SU-DHL-6 (cell line): ENCODE data around the gene NUFIP1.

Source experiments
- H2AFZ ChIP-seq: fragments of 200-600 bp; sonication (generic); 2 replicates; pipeline ENCODE4 v1.6.1; 2014; ENCODE audit warnings: low read depth, mild to moderate bottlenecking, moderate library complexity, mixed read lengths, antibody characterized with exemption, low read length; ENCODE audit not compliant: severe bottlenecking
- H3F3A ChIP-seq: fragments of 200-600 bp; shearing (Covaris generic); 2 replicates; pipeline ENCODE4 v1.6.0; 2016; ENCODE audit warnings: antibody characterized with exemption, mild to moderate bottlenecking; ENCODE audit not compliant: insufficient read depth
- H3K27ac ChIP-seq: fragments of 200-600 bp; sonication (generic); 2 replicates; pipeline ENCODE4 v1.5.1; 2016; ENCODE audit warnings: low read depth, mild to moderate bottlenecking, low read length, moderate library complexity, mixed read lengths
- H3K27me3 ChIP-seq: fragments of 200-600 bp; sonication (generic), shearing (Covaris generic); 2 replicates; pipeline ENCODE4 v1.6.0; 2014; ENCODE audit warnings: mild to moderate bottlenecking, low read length
- H3K36me3 ChIP-seq: fragments of 200-600 bp; sonication (generic); 2 replicates; pipeline ENCODE4 v1.6.1; 2014; ENCODE audit warnings: mild to moderate bottlenecking, low read length, mixed read lengths
- H3K4me2 ChIP-seq: fragments of 300-600, 200-600 bp; shearing (Covaris generic), sonication (generic); 2 replicates; pipeline ENCODE4 v1.6.0; 2014; ENCODE audit warnings: low read length, low read depth, mild to moderate bottlenecking; ENCODE audit not compliant: poor library complexity, severe bottlenecking
- H3K4me3 ChIP-seq: fragments of 200-600 bp; sonication (generic); 2 replicates; pipeline ENCODE4 v1.5.1; 2014; ENCODE audit warnings: antibody characterized with exemption, low read length, mild to moderate bottlenecking, mixed read lengths; ENCODE audit not compliant: insufficient read depth, poor library complexity, severe bottlenecking
- H3K79me2 ChIP-seq: fragments of 200-600 bp; sonication (generic); 2 replicates; pipeline ENCODE4 v1.6.1; 2014; ENCODE audit warnings: mild to moderate bottlenecking, low read length, moderate library complexity; ENCODE audit not compliant: insufficient read depth
- H3K9ac ChIP-seq: fragments of 200-600 bp; sonication (generic); 2 replicates; pipeline ENCODE4 v1.7.0; 2014; ENCODE audit warnings: mild to moderate bottlenecking, low read length
- H3K9me2 ChIP-seq: fragments of 200-600 bp; sonication (generic); replicated peaks from 2 replicates; pipeline ENCODE4 v1.6.1; 2014; ENCODE audit warnings: low read length; ENCODE audit not compliant: insufficient read depth
- H3K9me3 ChIP-seq: fragments of 200-600 bp; sonication (generic); 2 replicates; pipeline ENCODE4 v1.6.1; 2014; ENCODE audit warnings: low read length, mixed read lengths; ENCODE audit not compliant: insufficient read depth
- H4K20me1 ChIP-seq: fragments of 200-600 bp; sonication (generic); 2 replicates; pipeline ENCODE4 v1.6.1; 2014; ENCODE audit warnings: low read depth, mild to moderate bottlenecking, antibody characterized with exemption, low read length, moderate library complexity, mixed read lengths
- CTCF ChIP-seq: fragments of 200-600 bp; sonication (generic); IDR thresholded peaks from one replicate; pipeline ENCODE4 v1.5.1; 2017; ENCODE audit warnings: antibody characterized with exemption, mild to moderate bottlenecking, low read length, moderate library complexity; ENCODE audit not compliant: insufficient read depth, poor library complexity, severe bottlenecking
- EZH2phosphoT487 ChIP-seq: fragments of 200-600 bp; sonication (generic), shearing (Covaris generic); conservative IDR thresholded peaks from 2 replicates; pipeline ENCODE4 v1.6.1; 2018; ENCODE audit warnings: mild to moderate bottlenecking, antibody characterized with exemption, low read length, moderate library complexity, mixed read lengths

NUFIP1 gene

GRCh38 chr13:44921246-44921877, 67.9 kb downstream of the NUFIP1 start:
- Histone ChIP-seq H4K20me1 (no peaks in the 10 kb centered on the region), H3K27me3 (no peaks in the 10 kb centered on the region), H3K36me3 (no peaks in the 10 kb centered on the region), H3K4me2 (no peak overlapping the region), H3K4me3 (no peak overlapping the region), H3K9me2 (no peaks in the 10 kb centered on the region), H3K27ac (no peak overlapping the region), H3F3A (no peaks in the 10 kb centered on the region), H2AFZ (no peak overlapping the region), H3K9me3 (no peaks in the 10 kb centered on the region), H3K9ac (no peak overlapping the region), H3K79me2 (no peaks in the 10 kb centered on the region)
- no peak for TF ChIP-seq EZH2phosphoT487
- TF ChIP-seq CTCF: no peak

- H3F3A ChIP-seq: no peaks in the 10 kb centered on the region
- TF ChIP-seq EZH2phosphoT487: no peak
- TF ChIP-seq CTCF: no peak
- no peak overlapping the region for H3K4me2 ChIP-seq
- no peaks in the 10 kb centered on the region for H3K9me3 ChIP-seq
- H3K9ac ChIP-seq: no peak overlapping the region
- H3K9me2 ChIP-seq: no peaks in the 10 kb centered on the region
- no peaks in the 10 kb centered on the region for H3K36me3 ChIP-seq
- no peak overlapping the region for H2AFZ ChIP-seq
- H3K27me3 ChIP-seq: no peaks in the 10 kb centered on the region
- no peaks in the 10 kb centered on the region for H3K79me2 ChIP-seq
- H3K27ac ChIP-seq: no peak overlapping the region
- H3K4me3 ChIP-seq: no peak overlapping the region
- H4K20me1 ChIP-seq: no peaks in the 10 kb centered on the region
These were observed 69.3 kb downstream of the NUFIP1 start for GRCh38 chr13:44920013-44920412.

- Histone ChIP-seq H3K36me3 (no peaks in the 10 kb centered on the region), H3K9me3 (no peaks in the 10 kb centered on the region), H3K4me3 (no peak overlapping the region), H3K27me3 (no peaks in the 10 kb centered on the region), H3K79me2 (no peaks in the 10 kb centered on the region), H3K9me2 (no peaks in the 10 kb centered on the region), H3K9ac (no peak overlapping the region), H4K20me1 (no peaks in the 10 kb centered on the region), H2AFZ (peak overlapping the region; percentile 98), H3K4me2 (peak overlapping the region; percentile 88), H3F3A (no peaks in the 10 kb centered on the region), H3K27ac (no peak overlapping the region)
- TF ChIP-seq EZH2phosphoT487 (no peak), CTCF (no peak)
These were observed 70.0 kb downstream of the NUFIP1 start for GRCh38 chr13:44919104-44919804.
